Sigmoid colon (tissue), 7 donors: Measurements from ENCODE around the gene TPK1. TPM values are rescaled to one million over a fixed set of nuclear protein-coding genes. Genes with fewer than 3 reads are reported as not detected.

Source experiments
- DNase-seq: peaks from one replicate; pipeline ENCODE4 v3.0.0-alpha.2; 2019
- H3K27ac ChIP-seq, 4 donors: fragments of 200-600 bp; sonication (generic); one replicate each; pipeline ENCODE4 v1.5.1; 2016 to 2019; ENCODE audit warnings: mild to moderate bottlenecking in 1 of 4
- H3K27me3 ChIP-seq, 3 donors: fragments of 200-600 bp; sonication (generic); one replicate each; pipeline ENCODE4 v1.5.1; 2019; ENCODE audit warnings: mild to moderate bottlenecking in 1 of 3
- H3K36me3 ChIP-seq, 4 donors: fragments of 200-600 bp; sonication (generic); one replicate each; pipeline ENCODE4 v1.5.1; 2016 to 2019
- H3K4me1 ChIP-seq, 4 donors: fragments of 200-600 bp; sonication (generic); one replicate each; pipeline ENCODE4 v1.5.1; 2017 to 2019
- H3K4me3 ChIP-seq, 4 donors: fragments of 200-600 bp; sonication (generic); one replicate each; pipeline ENCODE4 v1.5.1; 2017 to 2019; ENCODE audit warnings: mild to moderate bottlenecking in 2 of 4, moderate library complexity in 1 of 4
- H3K9me3 ChIP-seq, 4 donors: fragments of 200-600 bp in 3 of 4; sonication (generic) in 3 of 4; one replicate each; pipeline versions ENCODE4 v1.5.1 to v1.6.1; 2013 to 2019
- CTCF ChIP-seq, 4 experiments: fragments of 450-650 bp in 3 of 4; fragments of 200-600 bp in 1 of 4; IDR thresholded peaks; one replicate each; pipeline ENCODE4 v1.5.1; 2016 to 2019; ENCODE audit warnings: antibody characterized with exemption in 4 of 4, mild to moderate bottlenecking in 3 of 4, moderate library complexity in 2 of 4
- EP300 ChIP-seq, 4 donors: sonication (generic); formaldehyde crosslinking; IDR thresholded peaks; one replicate each; pipeline ENCODE4 v1.6.1; 2017; ENCODE audit warnings: antibody characterized with exemption in 4 of 4
- POLR2A ChIP-seq, 2 donors: fragments of 450-650 bp; IDR thresholded peaks; one replicate each; pipeline ENCODE4 v1.6.1; 2016; ENCODE audit warnings: antibody characterized with exemption in 2 of 2, mild to moderate bottlenecking in 2 of 2, moderate library complexity in 2 of 2
- POLR2AphosphoS5 ChIP-seq, 4 donors: sonication (generic); formaldehyde crosslinking; IDR thresholded peaks; one replicate each; pipeline ENCODE4 v1.6.1; 2017; ENCODE audit warnings: antibody characterized with exemption in 4 of 4
- WGBS, 2 donors: extraction: QIAGEN DNeasy Blood & Tissue Kit; methylation state at CpG; one replicate each; pipeline ENCODE4 v1.1.7; 2013; 5-methylcytosine and 5-hydroxymethylcytosine counted together
- intact Hi-C: fragments of 100-400 bp; cut with DNase I; formaldehyde crosslinking; loops from one replicate; pipeline ENCODE4 v1.15.1; 2023
- polyA plus RNA-seq, 3 donors: library from polyadenylated mRNA; stranded (reverse); fragments of 200-250 nt; gene quantifications; one replicate each; pipeline ENCODE4 v1.2.3, GENCODE V29; 2013
- small RNA-seq, 3 donors: library from RNA; depleted of rRNA; stranded (forward); fragments of <200 nt; gene quantifications; one replicate each; pipeline ENCODE3, GENCODE V24; 2016
- total RNA-seq, 4 donors: library from RNA; depleted of rRNA; stranded (reverse); fragments of >200 nt; gene quantifications; one replicate each; pipeline ENCODE4 v1.1.0, GENCODE V29; 2016
- donor health status: healthy with polysubstance abuse.
- donor health status: Bipolar disorder and iron deficiency.
- donor health status: healthy.

TPK1 gene
- total and polyA plus RNA-seq, 7 donors = 4.1 to 14.3 (median 7.2) TPM

DNA sequence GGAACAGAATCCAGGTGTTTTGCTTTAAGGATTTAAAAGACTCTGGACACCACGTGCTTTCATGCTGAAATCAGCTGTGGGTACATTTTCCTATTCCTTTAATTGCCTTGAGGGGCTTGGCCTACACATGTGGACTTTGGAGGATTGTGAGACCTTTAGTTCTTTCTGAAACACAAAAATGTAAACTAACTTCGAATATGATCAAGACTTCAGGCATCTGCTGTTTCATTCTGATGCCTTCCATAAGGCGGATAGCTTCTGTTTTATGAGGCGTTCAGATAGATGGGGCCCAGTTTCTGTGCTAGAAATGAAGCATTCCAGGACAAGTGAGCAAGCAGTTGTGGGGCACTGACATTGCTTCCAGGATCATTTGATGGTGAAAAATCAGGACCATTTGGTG lies 430.9 kb downstream of the TPK1 start:
- Histone ChIP-seq H3K27me3 (no peaks in the 10 kb centered on the region), H3K4me3 (no peak overlapping the region), H3K36me3 (no peaks in the 10 kb centered on the region), H3K4me1 (peaks cover 0 to 17% (median 10%) of the 10 kb centered on the region in 4 donors), H3K27ac (no peak overlapping the region), H3K9me3 (no peaks in the 10 kb centered on the region)
- TF ChIP-seq CTCF (IDR thresholded peaks at IDR 0.05) = no peak
- TF ChIP-seq POLR2A (IDR thresholded peaks at IDR 0.05) = no peak
- no peak for TF ChIP-seq EP300 (IDR thresholded peaks at IDR 0.05)
- 77% methylated on average over 4 of the region's 4 CpGs for WGBS, 2 donors
- intact Hi-C loops = no loop called here
- no peak for DNase-seq

GRCh38 chr7:144403649-144404061 lies 432.2 kb downstream of the TPK1 start, which contains the start of gene NOBOX:
TSS of gene NOBOX (minus strand) at chr7:144403693.
- Histone ChIP-seq H3K4me1 (peaks cover 0 to 17% (median 10%) of the 10 kb centered on the region in 4 donors), H3K27me3 (no peaks in the 10 kb centered on the region), H3K27ac (no peak within 1 kb of the TSS), H3K9me3 (no peaks in the 10 kb centered on the region), H3K36me3 (no peaks in the 10 kb centered on the region), H3K4me3 (no peak within 1 kb of the TSS)
- intact Hi-C loops = no loop called here
- no peak for DNase-seq
- TF ChIP-seq POLR2A (IDR thresholded peaks at IDR 0.05) (no peak), CTCF (IDR thresholded peaks at IDR 0.05) (no peak), EP300 (IDR thresholded peaks at IDR 0.05) (no peak), POLR2AphosphoS5 (IDR thresholded peaks at IDR 0.05) (no peak)
- 82 to 92% methylated on average over 39 of the region's 39 CpGs for WGBS, 2 donors

GRCh38 chr7:144403102-144403501 lies 432.8 kb downstream of the TPK1 start:
- Histone ChIP-seq H3K27ac (no peak overlapping the region), H3K4me3 (no peak overlapping the region), H3K4me1 (peaks cover 0 to 13% (median 9%) of the 10 kb centered on the region in 4 donors), H3K36me3 (no peaks in the 10 kb centered on the region), H3K27me3 (no peaks in the 10 kb centered on the region), H3K9me3 (no peaks in the 10 kb centered on the region)
- DNase-seq = no peak
- WGBS, 2 donors = 94 to 96% methylated on average over 11 of the region's 11 CpGs
- no peak for TF ChIP-seq POLR2AphosphoS5 (IDR thresholded peaks at IDR 0.05)
- no peak for TF ChIP-seq CTCF (IDR thresholded peaks at IDR 0.05)
- no peak for TF ChIP-seq POLR2A (IDR thresholded peaks at IDR 0.05)
- TF ChIP-seq EP300 (IDR thresholded peaks at IDR 0.05) = no peak
- intact Hi-C loops = no loop called here

Small RNAs within 50 kb of the gene (small RNA-seq; reads per million reads assigned to genes)
- 0 reads per million in 3 donors for gene RNU6ATAC40P
